ENCODE data around the gene WFDC12.
"Not testable (repeated sequence)": the region's sequence is repeated elsewhere in the genome, so short reads cannot be mapped to it uniquely, and the experiment has no call there.

Gene WFDC12

DNA sequence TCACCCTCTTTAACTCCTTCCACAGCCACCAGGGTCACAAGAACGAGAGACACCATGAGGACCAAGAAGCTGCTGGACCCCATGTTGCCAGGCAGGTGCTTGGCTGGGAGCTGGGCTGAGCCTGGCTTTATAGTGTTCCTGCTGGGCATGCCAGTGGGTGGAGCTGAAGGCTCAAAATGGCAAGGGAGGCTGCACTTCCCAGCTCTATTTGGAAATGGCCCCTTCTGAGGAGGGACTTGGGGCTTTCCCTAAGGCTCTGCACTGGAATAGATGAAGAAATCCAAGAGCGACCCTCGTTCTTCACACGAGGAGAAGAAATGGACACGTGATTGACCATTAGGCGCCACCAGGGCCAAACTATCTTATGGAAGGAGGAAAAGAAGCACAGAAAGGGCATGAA lies at the start of gene WFDC12:
WFDC12 (minus strand) TSS at position 101 of the 400 bp plus-strand sequence; CDS start at position 83, 18 bp downstream.
- Histone ChIP-seq H3K27me3 (ENCODE audit: control insufficient read depth, insufficient read depth, low read length) (peaks cover 5% of the 10 kb centered on the region), H3K9ac (ENCODE audit: low read length) (no peak within 1 kb of the TSS), H3K4me3 (ENCODE audit: low read length) (no peak within 1 kb of the TSS), H3K4me1 (ENCODE audit: control insufficient read depth, insufficient read depth, low read length) (no peaks in the 10 kb centered on the region), H3K9me3 (ENCODE audit: control insufficient read depth, low read length) (no peaks in the 10 kb centered on the region), H3K36me3 (ENCODE audit: control insufficient read depth, insufficient read depth, low read length) (no peaks in the 10 kb centered on the region)

- H3K27me3 ChIP-seq (ENCODE audit: control insufficient read depth, insufficient read depth, low read length) = no peaks in the 10 kb centered on the region
- H3K9ac ChIP-seq (ENCODE audit: low read length) = no peak overlapping the region
- H3K36me3 ChIP-seq (ENCODE audit: control insufficient read depth, insufficient read depth, low read length) = no peaks in the 10 kb centered on the region
- no peaks in the 10 kb centered on the region for H3K9me3 ChIP-seq (ENCODE audit: control insufficient read depth, low read length)
- peaks cover 19% of the 10 kb centered on the region for H3K4me1 ChIP-seq (ENCODE audit: control insufficient read depth, insufficient read depth, low read length)
- no peak overlapping the region for H3K4me3 ChIP-seq (ENCODE audit: low read length)
Measured at GRCh38 chr20:45173522-45173921, 49.3 kb upstream of the WFDC12 start.

DNA sequence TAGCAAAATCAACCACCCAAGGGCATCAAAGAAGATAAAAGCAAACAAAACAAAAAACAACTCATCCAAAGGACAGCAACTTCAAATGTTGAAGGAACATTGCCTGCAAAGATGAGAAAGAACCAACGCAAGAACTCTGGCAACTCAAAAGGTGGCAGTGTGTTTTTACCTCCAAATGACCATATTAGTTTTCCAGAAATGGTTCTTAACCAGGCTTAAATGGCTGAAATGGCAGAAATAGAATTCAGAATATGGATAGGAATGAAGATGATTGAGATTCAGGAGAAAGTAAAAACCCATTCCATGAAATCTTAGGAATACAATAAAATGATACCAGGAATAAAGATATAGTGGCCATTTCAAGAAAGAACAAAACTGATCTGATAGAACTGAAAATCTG lies 40.6 kb upstream of the WFDC12 start:
- Histone ChIP-seq H3K36me3 (ENCODE audit: control insufficient read depth, insufficient read depth, low read length) (no peaks in the 10 kb centered on the region), H3K4me1 (ENCODE audit: control insufficient read depth, insufficient read depth, low read length) (peaks cover 10% of the 10 kb centered on the region), H3K27me3 (ENCODE audit: control insufficient read depth, insufficient read depth, low read length) (no peaks in the 10 kb centered on the region), H3K9ac (ENCODE audit: low read length) (no peak overlapping the region), H3K9me3 (ENCODE audit: control insufficient read depth, low read length) (no peaks in the 10 kb centered on the region), H3K4me3 (ENCODE audit: low read length) (no peak overlapping the region)

- Histone ChIP-seq H3K9me3 (ENCODE audit: control insufficient read depth, low read length) (peaks cover 5% of the 10 kb centered on the region), H3K9ac (ENCODE audit: low read length) (no peak overlapping the region), H3K36me3 (ENCODE audit: control insufficient read depth, insufficient read depth, low read length) (no peaks in the 10 kb centered on the region), H3K4me3 (ENCODE audit: low read length) (no peak overlapping the region), H3K4me1 (ENCODE audit: control insufficient read depth, insufficient read depth, low read length) (peaks cover 12% of the 10 kb centered on the region), H3K27me3 (ENCODE audit: control insufficient read depth, insufficient read depth, low read length) (no peaks in the 10 kb centered on the region)
Measured at GRCh38 chr20:45163083-45163803, 39.0 kb upstream of the WFDC12 start.

DNA sequence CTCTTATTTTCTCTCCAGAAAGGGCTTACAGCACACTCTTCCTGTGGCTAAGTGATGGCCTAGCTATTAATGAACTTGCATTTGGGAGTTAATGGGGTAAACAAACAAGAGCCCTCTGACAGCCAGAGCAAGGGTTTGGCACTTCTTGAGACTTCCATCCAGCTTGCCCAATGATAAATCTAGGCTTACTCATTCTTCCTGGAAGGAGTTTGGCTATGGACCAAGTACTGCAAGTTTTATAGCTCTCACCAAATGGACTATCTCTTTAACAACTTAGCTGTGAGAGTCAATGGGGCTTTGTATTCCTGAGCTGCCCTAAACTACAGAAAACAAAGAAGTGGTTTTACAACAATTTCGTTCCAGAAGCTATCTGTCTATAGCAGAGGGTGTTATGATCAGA lies 33.7 kb upstream of the WFDC12 start:
- Histone ChIP-seq H3K27me3 (ENCODE audit: control insufficient read depth, insufficient read depth, low read length) (no peaks in the 10 kb centered on the region), H3K4me3 (ENCODE audit: low read length) (no peak overlapping the region), H3K9me3 (ENCODE audit: control insufficient read depth, low read length) (peaks cover 5% of the 10 kb centered on the region), H3K4me1 (ENCODE audit: control insufficient read depth, insufficient read depth, low read length) (peaks cover 14% of the 10 kb centered on the region), H3K36me3 (ENCODE audit: control insufficient read depth, insufficient read depth, low read length) (no peaks in the 10 kb centered on the region), H3K9ac (ENCODE audit: low read length) (no peak overlapping the region)

DNA sequence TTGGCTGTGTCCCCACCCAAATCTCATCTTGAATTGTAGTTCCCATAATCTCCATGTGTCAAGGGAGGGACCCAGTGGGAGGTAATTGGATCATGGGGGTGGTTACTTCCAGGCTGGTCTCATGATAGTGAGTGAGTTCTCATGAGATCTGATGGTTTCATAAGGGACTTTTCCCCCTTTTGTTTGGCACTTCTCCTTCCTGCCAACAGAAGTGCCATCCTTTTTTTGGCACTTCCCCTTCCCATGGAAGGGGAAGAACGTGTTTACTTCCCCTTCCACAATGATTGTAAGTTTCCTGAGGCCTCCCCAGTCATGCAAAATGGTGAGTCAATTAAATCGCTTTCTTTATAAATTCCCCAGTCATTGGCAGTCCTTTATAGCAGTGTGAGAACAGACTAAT lies 32.4 kb upstream of the WFDC12 start:
- Histone ChIP-seq H3K4me1 (ENCODE audit: control insufficient read depth, insufficient read depth, low read length) (peaks cover 12% of the 10 kb centered on the region), H3K9ac (ENCODE audit: low read length) (no peak overlapping the region), H3K4me3 (ENCODE audit: low read length) (no peak overlapping the region), H3K9me3 (ENCODE audit: control insufficient read depth, low read length) (peaks cover 5% of the 10 kb centered on the region), H3K36me3 (ENCODE audit: control insufficient read depth, insufficient read depth, low read length) (no peaks in the 10 kb centered on the region), H3K27me3 (ENCODE audit: control insufficient read depth, insufficient read depth, low read length) (no peaks in the 10 kb centered on the region)

- peaks cover 12% of the 10 kb centered on the region for H3K4me1 ChIP-seq (ENCODE audit: control insufficient read depth, insufficient read depth, low read length)
- H3K9me3 ChIP-seq (ENCODE audit: control insufficient read depth, low read length); H3K4me3 ChIP-seq (ENCODE audit: low read length); H3K36me3 ChIP-seq (ENCODE audit: control insufficient read depth, insufficient read depth, low read length); H3K27me3 ChIP-seq (ENCODE audit: control insufficient read depth, insufficient read depth, low read length); H3K9ac ChIP-seq (ENCODE audit: low read length): not testable (repeated sequence)
Measured at GRCh38 chr20:45154794-45155193, 30.5 kb upstream of the WFDC12 start.

GRCh38 chr20:45154183-45154582 lies 29.9 kb upstream of the WFDC12 start:
- Histone ChIP-seq H3K36me3 (ENCODE audit: control insufficient read depth, insufficient read depth, low read length) (no peaks in the 10 kb centered on the region), H3K4me1 (ENCODE audit: control insufficient read depth, insufficient read depth, low read length) (peaks cover 12% of the 10 kb centered on the region), H3K4me3 (ENCODE audit: low read length) (no peak overlapping the region), H3K9me3 (ENCODE audit: control insufficient read depth, low read length) (peaks cover 2% of the 10 kb centered on the region), H3K27me3 (ENCODE audit: control insufficient read depth, insufficient read depth, low read length) (no peaks in the 10 kb centered on the region), H3K9ac (ENCODE audit: low read length) (no peak overlapping the region)

GRCh38 chr20:45153752-45154151 lies 29.5 kb upstream of the WFDC12 start:
- no peak overlapping the region for H3K4me3 ChIP-seq (ENCODE audit: low read length)
- H3K9ac ChIP-seq (ENCODE audit: low read length) = no peak overlapping the region
- H3K4me1 ChIP-seq (ENCODE audit: control insufficient read depth, insufficient read depth, low read length) = peaks cover 12% of the 10 kb centered on the region
- no peaks in the 10 kb centered on the region for H3K9me3 ChIP-seq (ENCODE audit: control insufficient read depth, low read length)
- no peaks in the 10 kb centered on the region for H3K36me3 ChIP-seq (ENCODE audit: control insufficient read depth, insufficient read depth, low read length)
- H3K27me3 ChIP-seq (ENCODE audit: control insufficient read depth, insufficient read depth, low read length) = no peaks in the 10 kb centered on the region

DNA sequence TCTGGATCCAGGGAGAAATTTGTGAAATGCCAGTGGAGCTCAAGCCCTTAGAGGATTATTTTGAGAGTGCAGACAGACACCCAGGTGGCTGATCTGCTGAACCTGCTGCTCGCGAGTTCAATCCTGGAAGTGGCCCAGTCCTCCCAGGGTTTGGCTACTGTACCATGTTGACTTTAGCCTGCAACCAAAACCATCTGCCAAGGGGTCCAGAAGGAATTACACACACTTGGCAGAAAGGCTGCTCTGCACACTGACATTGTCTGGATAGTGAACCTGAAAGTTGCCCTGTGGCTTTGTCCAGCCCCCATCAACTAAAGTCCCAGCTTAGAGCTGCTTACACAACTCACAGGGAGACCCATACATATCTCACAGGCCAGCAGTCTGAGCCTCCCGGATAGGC lies 28.9 kb upstream of the WFDC12 start:
- peaks cover 9% of the 10 kb centered on the region for H3K4me1 ChIP-seq (ENCODE audit: control insufficient read depth, insufficient read depth, low read length)
- no peaks in the 10 kb centered on the region for H3K36me3 ChIP-seq (ENCODE audit: control insufficient read depth, insufficient read depth, low read length)
- no peaks in the 10 kb centered on the region for H3K27me3 ChIP-seq (ENCODE audit: control insufficient read depth, insufficient read depth, low read length)
- no peak overlapping the region for H3K9ac ChIP-seq (ENCODE audit: low read length)
- H3K4me3 ChIP-seq (ENCODE audit: low read length) = no peak overlapping the region
- H3K9me3 ChIP-seq (ENCODE audit: control insufficient read depth, low read length) = no peaks in the 10 kb centered on the region

GRCh38 chr20:45152405-45152804 lies 28.1 kb upstream of the WFDC12 start:
- H3K9ac ChIP-seq (ENCODE audit: low read length) = no peak overlapping the region
- H3K9me3 ChIP-seq (ENCODE audit: control insufficient read depth, low read length) = no peaks in the 10 kb centered on the region
- peaks cover 2% of the 10 kb centered on the region for H3K4me1 ChIP-seq (ENCODE audit: control insufficient read depth, insufficient read depth, low read length)
- no peaks in the 10 kb centered on the region for H3K27me3 ChIP-seq (ENCODE audit: control insufficient read depth, insufficient read depth, low read length)
- H3K36me3 ChIP-seq (ENCODE audit: control insufficient read depth, insufficient read depth, low read length) = no peaks in the 10 kb centered on the region
- no peak overlapping the region for H3K4me3 ChIP-seq (ENCODE audit: low read length)

- Histone ChIP-seq H3K27me3 (ENCODE audit: control insufficient read depth, insufficient read depth, low read length) (no peaks in the 10 kb centered on the region), H3K9me3 (ENCODE audit: control insufficient read depth, low read length) (no peaks in the 10 kb centered on the region), H3K36me3 (ENCODE audit: control insufficient read depth, insufficient read depth, low read length) (no peaks in the 10 kb centered on the region), H3K4me3 (ENCODE audit: low read length) (no peak overlapping the region), H3K4me1 (ENCODE audit: control insufficient read depth, insufficient read depth, low read length) (no peaks in the 10 kb centered on the region), H3K9ac (ENCODE audit: low read length) (no peak overlapping the region)
Measured at GRCh38 chr20:45149062-45149461, 24.8 kb upstream of the WFDC12 start.

- no peak overlapping the region for H3K9ac ChIP-seq (ENCODE audit: low read length)
- H3K36me3 ChIP-seq (ENCODE audit: control insufficient read depth, insufficient read depth, low read length) = no peaks in the 10 kb centered on the region
- peaks cover 11% of the 10 kb centered on the region for H3K4me1 ChIP-seq (ENCODE audit: control insufficient read depth, insufficient read depth, low read length)
- H3K9me3 ChIP-seq (ENCODE audit: control insufficient read depth, low read length) = no peaks in the 10 kb centered on the region
- H3K27me3 ChIP-seq (ENCODE audit: control insufficient read depth, insufficient read depth, low read length) = no peaks in the 10 kb centered on the region
- H3K4me3 ChIP-seq (ENCODE audit: low read length) = no peak overlapping the region
Measured at GRCh38 chr20:45140836-45141235, 16.6 kb upstream of the WFDC12 start.
